Posterior vena cava (tissue), 2 donors: Measurements from ENCODE around the gene MS4A8. TPM values are rescaled to one million over a fixed set of nuclear protein-coding genes. Genes with fewer than 3 reads are reported as not detected.
A peak's percentile ranks its signal among the peaks of the same experiment; 100 is the strongest.
"Not testable (repeated sequence)": the region's sequence is repeated elsewhere in the genome, so short reads cannot be mapped to it uniquely, and the experiment has no call there.

ENCODE experiments used
- DNase-seq: peaks from one replicate; pipeline ENCODE4 v3.0.0-alpha.2; 2020; ENCODE audit warnings: low spot score
- intact Hi-C, 2 donors: fragments of 100-400 bp; cut with DNase I; formaldehyde crosslinking; loops; one replicate each; pipeline versions ENCODE4 v1.14.1 to v1.14.2; 2022 to 2023
- total RNA-seq, 2 donors: library from RNA; stranded (reverse); fragmentation: NEBNext Ultra II Directional; extraction: Animal tissue kit (Norgen Biotek cat#: 25700); gene quantifications; one replicate each; pipeline ENCODE4 v1.2.1, GENCODE V29; 2021
- donor health status: DM: yes; HTN: yes; CAD: no.
- donor health status: DM: yes; HTN: yes; CAD: no.

Gene MS4A8
- total RNA-seq, 2 donors from 2014 or later: not detected

DNA sequence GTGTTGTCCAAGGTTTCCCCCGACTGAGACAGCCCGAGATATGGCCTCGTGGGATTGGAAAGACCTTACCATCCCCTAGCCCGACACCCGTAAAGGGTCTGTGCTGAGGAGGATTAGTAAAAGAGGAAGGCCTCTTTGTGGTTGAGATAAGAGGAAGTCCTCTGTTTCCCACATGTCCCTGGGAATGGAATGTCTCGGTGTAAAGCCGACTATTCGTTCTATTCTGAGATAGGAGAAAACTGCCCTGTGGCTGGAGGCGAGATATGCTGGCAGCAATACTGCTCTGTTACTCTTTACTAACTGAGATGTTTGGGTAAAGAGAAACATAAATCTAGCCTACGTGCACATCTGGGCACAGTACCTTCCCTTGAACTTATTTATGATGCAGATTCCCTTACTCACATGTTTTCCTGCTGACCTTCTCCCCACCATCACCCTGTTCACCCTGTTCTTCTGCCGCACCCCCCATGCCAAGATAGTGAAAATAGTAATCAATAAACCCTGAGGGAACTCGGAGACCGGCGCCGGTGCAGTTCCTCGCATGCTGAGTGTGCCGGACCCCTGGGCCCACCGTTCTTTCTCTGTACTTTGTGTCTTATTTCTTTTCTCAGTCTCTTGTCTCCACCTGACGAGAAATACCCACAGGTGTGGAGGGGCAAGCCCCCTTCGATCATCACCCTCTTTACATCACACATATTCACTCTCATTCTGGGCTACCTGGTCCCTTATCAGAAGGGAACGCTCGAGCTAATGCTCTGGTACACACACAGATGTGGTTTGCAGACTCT lies 60.2 kb downstream of the MS4A8 start:
- DNase-seq, intact Hi-C loops: not testable (repeated sequence)

DNA sequence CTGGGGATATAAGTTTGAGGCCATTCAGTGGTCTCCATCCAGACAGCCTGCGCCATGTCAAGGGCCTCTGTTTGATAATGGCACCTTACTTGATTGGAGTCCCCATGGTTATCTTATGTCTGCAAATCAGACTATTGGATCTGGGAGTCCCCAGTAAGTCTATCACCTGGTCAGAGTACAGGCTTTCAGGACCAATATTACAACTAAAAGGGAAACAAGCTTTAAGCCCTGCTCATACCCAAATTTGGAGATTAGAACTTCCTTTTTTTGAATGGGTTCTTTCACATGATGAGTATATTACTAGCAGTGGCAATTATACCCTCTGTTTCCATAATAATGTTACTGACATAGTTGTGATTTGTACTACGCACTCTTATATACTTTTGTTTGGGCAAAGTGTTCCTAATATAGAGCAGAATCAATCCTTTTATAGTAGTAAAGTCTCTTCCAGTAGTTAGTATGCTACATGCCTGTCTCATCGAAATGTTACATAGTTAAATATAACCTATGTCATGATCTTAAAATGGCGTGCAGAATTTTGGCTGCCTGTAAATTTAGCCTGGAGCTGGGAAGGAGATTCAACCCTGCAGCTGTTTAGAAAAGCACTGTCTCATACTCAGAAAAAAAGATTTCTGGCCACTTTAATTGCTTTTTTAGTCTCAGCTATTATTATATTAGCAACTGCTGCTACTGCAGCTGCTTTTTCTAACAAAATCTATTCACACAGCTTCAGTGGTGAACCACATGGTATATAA lies 62.2 kb downstream of the MS4A8 start:
- no peak for DNase-seq
- intact Hi-C loops: no loop called here

DNA sequence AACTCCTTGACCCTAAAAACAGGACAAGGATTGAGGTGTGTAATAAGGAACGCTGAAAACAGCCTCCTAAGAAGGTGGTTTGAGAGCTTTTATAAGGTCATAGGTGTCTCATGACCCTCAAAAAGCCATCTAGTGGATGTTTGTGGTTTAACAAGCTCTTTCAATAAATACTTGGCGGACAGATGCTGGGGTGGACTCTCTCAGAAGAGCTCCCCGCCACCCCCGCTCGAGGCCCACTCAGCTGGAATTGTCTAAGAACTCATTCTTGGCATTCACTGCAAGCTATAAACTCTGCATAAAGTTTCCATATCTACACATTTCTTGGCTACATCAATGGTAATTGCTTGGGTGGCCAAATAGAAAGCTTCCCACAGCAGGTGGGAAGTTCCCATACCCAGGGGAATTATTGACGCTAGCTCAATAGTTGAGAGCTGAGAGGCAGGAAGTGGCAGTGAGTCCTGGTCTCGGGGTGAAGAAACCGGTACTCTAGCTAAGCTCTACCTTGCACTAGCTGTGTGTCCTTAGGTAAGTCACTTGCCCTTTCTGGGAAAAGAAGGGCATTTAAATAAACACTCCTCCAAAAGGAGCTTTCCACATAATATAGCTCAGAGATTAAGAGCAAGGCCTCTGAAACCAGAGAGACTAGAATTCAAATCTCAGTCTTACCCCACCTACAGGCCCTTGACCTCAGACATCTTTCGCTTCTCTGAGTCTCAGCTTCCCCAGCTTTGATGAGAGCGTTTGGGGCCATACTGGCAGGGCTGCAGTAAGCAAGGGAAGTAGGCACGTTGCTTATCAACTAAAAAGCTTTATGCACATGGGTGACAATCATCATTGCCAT lies 63.7 kb downstream of the MS4A8 start:
- intact Hi-C loops: no loop called here
- DNase-seq: peak; percentile 65

DNA sequence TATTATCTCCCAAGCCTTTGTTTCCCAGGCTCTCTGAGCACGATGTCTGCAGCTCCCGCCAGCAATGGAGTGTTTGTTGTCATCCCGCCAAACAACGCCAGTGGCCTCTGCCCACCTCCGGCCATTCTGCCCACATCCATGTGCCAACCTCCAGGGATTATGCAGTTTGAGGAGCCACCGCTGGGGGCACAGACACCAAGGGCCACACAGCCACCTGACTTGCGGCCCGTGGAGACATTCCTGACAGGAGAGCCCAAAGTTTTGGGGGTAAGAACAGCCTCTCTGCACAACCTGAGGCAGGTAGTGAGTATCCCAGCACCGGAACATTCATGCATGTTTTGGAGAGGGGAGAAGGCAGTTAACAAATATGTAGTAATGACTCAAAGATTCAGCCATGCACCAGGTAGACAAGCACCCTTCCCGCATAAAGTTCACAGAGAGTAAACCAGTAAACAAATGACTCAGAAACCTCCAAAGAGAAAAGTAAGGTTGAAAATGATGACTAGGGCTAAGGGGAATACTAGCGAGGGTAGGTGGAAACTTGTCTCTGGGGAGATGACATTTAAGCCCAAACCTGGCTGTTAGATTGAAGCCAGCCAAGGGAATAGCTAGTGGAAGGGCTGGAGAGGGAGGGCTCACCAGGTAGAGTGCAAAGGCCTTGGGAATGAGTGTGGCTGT lies 64.4 kb downstream of the MS4A8 start:
- intact Hi-C loops: no loop called here
- peak; percentile 35 for DNase-seq

DNA sequence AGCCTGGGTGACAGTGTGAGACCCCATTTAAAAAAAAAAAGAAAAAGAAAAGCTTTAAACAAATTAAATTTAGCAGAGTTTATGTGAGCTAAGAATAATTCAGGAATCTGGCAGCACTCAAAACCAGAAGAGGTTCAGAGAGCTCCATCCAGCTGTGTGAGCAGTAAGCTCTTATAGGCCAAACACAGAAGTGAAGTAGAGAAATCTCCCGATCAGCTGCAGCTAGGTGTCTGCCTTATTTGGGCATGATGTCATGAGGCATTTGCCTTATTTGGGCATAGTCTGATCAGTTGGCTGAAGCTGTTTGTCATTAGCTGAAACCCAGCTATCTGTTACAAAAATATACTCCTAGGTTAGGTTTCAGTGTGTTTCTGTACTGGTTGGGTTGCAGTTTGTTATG lies 65.5 kb downstream of the MS4A8 start:
- intact Hi-C loops: no loop called here
- DNase-seq: no peak

DNA sequence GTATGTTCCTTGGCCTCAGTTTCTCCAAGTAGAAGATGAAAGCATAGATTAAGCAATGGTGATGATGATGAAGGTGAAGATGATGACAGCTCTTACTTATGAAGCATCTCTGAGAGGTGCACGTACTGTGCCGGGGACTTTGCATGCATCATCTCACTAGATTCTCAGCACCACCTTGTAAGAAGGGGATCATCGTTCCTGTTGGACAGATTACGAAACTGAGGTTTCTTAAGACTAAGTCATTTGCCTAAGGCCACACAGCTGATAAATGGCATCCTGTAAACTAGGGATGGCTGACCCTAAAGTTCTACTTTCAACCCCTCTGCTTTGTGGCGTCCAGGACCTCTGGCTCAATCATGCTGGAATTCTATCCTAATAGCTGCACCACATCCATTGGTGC lies 65.9 kb downstream of the MS4A8 start:
- intact Hi-C loops: no loop called here
- no peak for DNase-seq

Other genes starting within 250 kb of the MS4A8 start
- 1 to 10 TPM; 1.8 to 2.5 TPM for gene MS4A1, start 243.8 kb upstream of the MS4A8 start, total RNA-seq
- gene MS4A12, start 206.8 kb upstream of the MS4A8 start, total RNA-seq: not detected
- gene MS4A13, start 184.2 kb upstream of the MS4A8 start, total RNA-seq: not detected
- not detected for gene MS4A18, start 25.1 kb downstream of the MS4A8 start, total RNA-seq
- gene MS4A15, start 57.3 kb downstream of the MS4A8 start, total RNA-seq: not detected
- gene MS4A10, start 85.7 kb downstream of the MS4A8 start, total RNA-seq: not detected
- 10 to 100 TPM; 14.9 to 21.9 TPM for gene CCDC86, start 142.5 kb downstream of the MS4A8 start, total RNA-seq
- gene PTGDR2, start 156.3 kb downstream of the MS4A8 start, total RNA-seq: under 1 TPM in 1 of 2 donors, not detected in 1; 0.14 TPM
- not detected for gene ZP1, start 167.9 kb downstream of the MS4A8 start, total RNA-seq
- 10 to 100 TPM; 47.6 to 50.9 TPM for gene PRPF19, start 207.0 kb downstream of the MS4A8 start, total RNA-seq
- gene TMEM109, start 214.5 kb downstream of the MS4A8 start, total RNA-seq: 100 to 1,000 TPM; 118 to 125 TPM
- 1 to 10 TPM; 5.4 to 7.7 TPM for gene TMEM132A, start 224.8 kb downstream of the MS4A8 start, total RNA-seq